Heart right ventricle (tissue), 16 donors: Measurements from ENCODE around the gene CPVL. TPM values are rescaled to one million over a fixed set of nuclear protein-coding genes. Genes with fewer than 3 reads are reported as not detected.

ENCODE experiments used
- ATAC-seq, 8 donors: fragments of 200-7000 bp; cut with Tn5 transposase; one replicate each; pipeline ENCODE4 v1.9.1; 2020; ENCODE audit warnings: mild to moderate bottlenecking in 8 of 8, moderate library complexity in 8 of 8, moderate number of reproducible peaks in 1 of 8
- DNase-seq, 2 donors: peaks; one replicate each; pipeline ENCODE4 v3.0.0-alpha.2; 2020
- H3K27ac ChIP-seq, 10 donors: fragments of 200-600 bp; sonication (generic) in 2 of 10; one replicate each; pipeline versions ENCODE4 v1.5.0 to v1.8.0; 2020 to 2022; ENCODE audit warnings: mild to moderate bottlenecking in 3 of 10
- H3K27me3 ChIP-seq, 7 donors: fragments of 200-600 bp; one replicate each; pipeline ENCODE4 v1.8.0; 2021 to 2022; ENCODE audit warnings: mild to moderate bottlenecking in 2 of 7
- H3K36me3 ChIP-seq, 9 donors: fragments of 200-600 bp; sonication (generic) in 1 of 9; one replicate each; pipeline versions ENCODE4 v1.5.0 to v1.8.0; 2020 to 2022; ENCODE audit warnings: mild to moderate bottlenecking in 2 of 9
- H3K4me1 ChIP-seq, 9 donors: fragments of 200-600 bp; sonication (generic) in 1 of 9; one replicate each; pipeline versions ENCODE4 v1.5.0 to v1.8.0; 2020 to 2022; ENCODE audit warnings: mild to moderate bottlenecking in 4 of 9
- H3K4me3 ChIP-seq, 10 donors: fragments of 200-600 bp; sonication (generic) in 2 of 10; one replicate each; pipeline versions ENCODE4 v1.5.0 to v1.8.0; 2020 to 2022; ENCODE audit warnings: mild to moderate bottlenecking in 7 of 10, moderate library complexity in 2 of 10
- H3K9me3 ChIP-seq, 11 donors: fragments of 200-600 bp in 10 of 11; sonication (generic) in 2 of 11; one replicate each; pipeline versions ENCODE4 v1.5.0 to v1.8.0; 2013 to 2022; ENCODE audit warnings: mild to moderate bottlenecking in 2 of 11, control low read depth in 1 of 11, moderate library complexity in 1 of 11
- CTCF ChIP-seq, 9 donors: fragments of 200-600 bp; sonication (generic) in 2 of 9; IDR thresholded peaks; one replicate each; pipeline versions ENCODE4 v1.5.0 to v1.8.0; 2021 to 2022; ENCODE audit warnings: antibody characterized with exemption in 9 of 9, mild to moderate bottlenecking in 5 of 9, moderate library complexity in 1 of 9
- WGBS, 2 donors: extraction: QIAGEN DNeasy Blood & Tissue Kit; methylation state at CpG; one replicate each; pipeline ENCODE4 v1.1.7; 2013; ENCODE audit warnings: inconsistent platforms in 1 of 2; 5-methylcytosine and 5-hydroxymethylcytosine counted together
- intact Hi-C, 10 donors: fragments of 100-400 bp; cut with DNase I; formaldehyde crosslinking; loops; one replicate each; pipeline versions ENCODE4 v1.11.1 to v1.14.2; 2022
- polyA plus RNA-seq, 2 donors: library from polyadenylated mRNA; stranded (reverse); fragments of 200-250 nt; gene quantifications; one replicate each; pipeline ENCODE4 v1.2.3, GENCODE V29; 2013
- total RNA-seq, 10 donors: library from RNA; stranded (reverse); fragmentation: NEBNext Ultra II Directional in 3 of 10; extraction: Animal tissue kit (Norgen Biotek cat#: 25700) in 3 of 10; gene quantifications; one replicate each; pipeline versions ENCODE4 v1.2.1 to v1.2.4, GENCODE V29; 2021 to 2023
- donor health status: Arrhythmogenic right ventricular cardiomyopathy.
- donor health status: ischemic (EF 13 %, LVEDD 7.1; RV severe dilation, severe dysfunction).
- donor health status: healthy with polysubstance abuse.
- donor health status: DM: no; HTN: yes; CAD: no.
- donor health status: DM: no; HTN: no; CAD: no.
- donor health status: ischemic (EF 25% LVEDD 6.9; RV normal size, moderate dysfunction).
- donor health status: ischemic (EF 25% LVEDD 5.7; RV mildly dilated, moderate dysfunction).
- donor health status: healthy.
- donor health status: DM: yes; HTN: yes; CAD: no.
- donor health status: Ischemic cardiomyopathy.
- donor health status: ischemic (EF 35%, LVEDD 5.7; RV mildly dilated, moderate dysfunction).
- donor health status: nonischemic (EF 11% LVEDD 7.7; RV severe dilation, severe dysfunction).
- donor health status: DM: yes; HTN: yes; CAD: no.
- donor health status: PGD.
- donor health status: ischemic (EF 29% LVEDD 5.4; RV normal size, mild dysfunction).
- donor health status: nonischemic (EF 23%, LVEDD 6.1; RV moderate dilation, normal function).

Gene CPVL
- total and polyA plus RNA-seq, 12 donors, result 49.4 to 215 (median 93.0) TPM

DNA sequence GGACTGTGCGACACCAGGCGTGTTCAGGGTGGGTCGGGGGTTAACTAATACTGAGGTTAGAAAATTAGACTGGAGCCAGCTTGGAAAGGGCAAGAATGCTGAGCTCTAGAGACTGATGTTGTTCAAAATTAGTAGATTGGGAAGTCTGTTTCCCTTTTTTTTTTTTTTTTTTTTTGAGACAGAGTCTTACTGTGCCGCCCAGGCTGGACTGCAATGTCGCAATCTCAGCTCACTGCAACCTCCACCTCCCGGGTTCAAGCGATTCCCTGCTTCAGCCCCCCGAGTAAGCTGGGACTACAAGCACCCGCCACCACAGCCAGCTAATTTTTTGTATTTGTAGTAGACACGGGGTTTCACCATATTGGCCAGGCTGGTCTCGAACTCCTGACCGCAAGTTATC, 2.7 kb upstream of the CPVL start:
- peaks cover 0 to 28% (median 19%) of the 10 kb centered on the region in 7 donors for H3K27me3 ChIP-seq
- intact Hi-C loops, result no loop called here
- H3K27ac ChIP-seq, result peak overlapping the region in 3 of 10 donors; percentile 85 to 89 (median 87)
- no peak overlapping the region for H3K4me3 ChIP-seq
- TF ChIP-seq CTCF (IDR thresholded peaks at IDR 0.05), result no peak
- peaks cover 0 to 33% (median 10%) of the 10 kb centered on the region in 9 donors for H3K4me1 ChIP-seq
- no peak for DNase-seq
- no peak for ATAC-seq
- no peaks in the 10 kb centered on the region for H3K36me3 ChIP-seq
- no peaks in the 10 kb centered on the region for H3K9me3 ChIP-seq
- WGBS, 2 donors, result 89 to 91% methylated on average over 12 of the region's 12 CpGs

DNA sequence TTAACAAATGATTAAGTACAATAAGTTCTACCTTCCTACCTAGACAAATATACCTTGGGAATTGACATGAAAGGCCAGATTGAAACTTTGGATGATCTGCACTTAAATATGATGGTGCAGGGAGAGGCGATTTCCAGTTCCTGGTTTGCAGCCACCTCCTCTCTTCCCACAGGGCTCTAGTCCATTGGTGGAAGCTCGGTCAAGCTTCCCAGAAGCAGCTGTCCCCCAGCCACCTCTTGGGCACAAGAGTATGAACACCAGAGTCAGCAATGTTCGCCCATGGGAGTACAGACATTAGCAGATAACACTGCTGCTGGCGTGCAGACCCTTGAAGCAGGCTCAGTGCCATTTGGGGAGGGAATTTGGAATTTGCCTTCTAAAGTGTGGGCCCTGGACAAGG, 1.5 kb upstream of the CPVL start:
- TF ChIP-seq CTCF (IDR thresholded peaks at IDR 0.05), result no peak
- Histone ChIP-seq H3K27me3 (peaks cover 0 to 28% (median 19%) of the 10 kb centered on the region in 7 donors), H3K4me3 (peak overlapping the region in 6 of 10 donors; percentile 36 to 62 (median 59)), H3K9me3 (no peaks in the 10 kb centered on the region), H3K27ac (peak overlapping the region in 6 of 10 donors; percentile 67 to 89 (median 86)), H3K36me3 (no peaks in the 10 kb centered on the region), H3K4me1 (peaks cover 0 to 39% (median 10%) of the 10 kb centered on the region in 9 donors)
- intact Hi-C loops, result no loop called here
- ATAC-seq (peak in 6 of 8 donors; percentile 51 to 69 (median 62)), DNase-seq (peak in 1 of 2 donors; percentile 20)
- 37 to 52% methylated on average over 4 of the region's 4 CpGs for WGBS, 2 donors

DNA sequence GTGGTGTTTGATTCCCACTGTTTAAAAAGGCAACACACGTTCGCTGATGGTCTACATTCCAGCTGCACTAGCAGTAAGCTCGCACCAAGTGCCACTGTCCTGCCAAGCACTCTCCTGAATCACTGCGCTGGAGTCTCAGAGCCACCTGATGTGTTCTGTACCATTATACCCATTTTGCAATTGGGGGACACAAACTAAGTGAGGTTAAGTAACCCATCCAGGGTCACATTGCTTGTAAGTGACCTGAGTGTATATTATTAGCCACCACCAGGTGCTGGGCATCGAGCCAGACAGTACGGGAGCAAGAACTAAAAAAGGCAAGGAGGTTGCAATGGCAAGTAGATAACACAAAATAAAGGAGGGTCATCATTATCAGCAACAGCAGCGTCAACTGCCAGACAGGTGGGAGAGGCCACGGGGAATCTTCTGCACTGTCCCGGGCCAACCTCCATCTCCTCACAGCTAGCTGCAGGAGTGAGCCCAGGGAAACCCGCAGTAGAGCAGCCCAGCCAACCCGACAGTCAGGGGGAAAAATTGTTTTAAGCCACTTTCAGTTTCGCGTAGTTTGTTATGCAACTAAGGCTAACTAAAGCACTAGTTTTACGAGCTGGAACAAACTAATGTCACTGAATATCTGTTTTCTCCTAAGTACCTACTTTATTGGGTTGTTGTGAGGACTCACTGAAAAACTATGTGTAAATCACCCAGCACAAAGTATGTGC, 712 bp upstream of the CPVL start:
- 20 to 40% methylated on average over 14 of the region's 14 CpGs for WGBS, 2 donors
- intact Hi-C loops, result no loop called here
- H3K36me3 ChIP-seq, result no peaks in the 10 kb centered on the region
- no peaks in the 10 kb centered on the region for H3K9me3 ChIP-seq
- peaks cover 0 to 28% (median 19%) of the 10 kb centered on the region in 7 donors for H3K27me3 ChIP-seq
- ATAC-seq (peak; percentile 43 to 83 (median 70)), DNase-seq (peak; percentile 23 to 72)
- peak in 1 of 9 donors; percentile 11 for TF ChIP-seq CTCF (IDR thresholded peaks at IDR 0.05)
- peaks cover 0 to 40% (median 10%) of the 10 kb centered on the region in 9 donors for H3K4me1 ChIP-seq
- peak overlapping the region; percentile 1 to 62 (median 57) for H3K4me3 ChIP-seq
- peak overlapping the region in 9 of 10 donors; percentile 1 to 89 (median 84) for H3K27ac ChIP-seq

DNA sequence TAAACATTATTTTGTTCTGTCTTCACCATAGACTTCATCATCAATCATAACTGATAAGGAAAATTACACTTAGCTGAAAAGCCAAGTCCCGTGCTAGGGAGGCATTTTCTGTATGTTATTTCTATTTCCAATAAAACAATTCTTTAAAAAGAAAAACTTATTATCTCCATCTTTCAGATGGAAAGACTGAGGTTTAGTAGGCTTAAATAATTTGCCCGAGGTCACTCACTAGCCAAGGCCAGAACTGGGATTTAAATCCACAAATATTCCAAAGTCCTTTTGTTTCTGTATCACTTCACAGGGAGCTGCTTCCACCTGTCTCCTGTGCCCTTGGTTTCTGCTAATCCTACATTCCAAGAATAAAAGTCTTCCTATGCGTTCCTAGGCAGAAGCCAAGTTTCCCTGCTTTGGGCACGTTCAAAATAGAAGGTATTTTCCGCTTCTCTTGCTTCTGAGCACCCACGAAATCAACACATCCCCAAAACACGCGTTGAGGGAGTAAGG, 732 bp downstream of the CPVL start:
- TF ChIP-seq CTCF (IDR thresholded peaks at IDR 0.05), result no peak
- Histone ChIP-seq H3K9me3 (no peaks in the 10 kb centered on the region), H3K36me3 (no peaks in the 10 kb centered on the region), H3K27me3 (peaks cover 0 to 28% (median 19%) of the 10 kb centered on the region in 7 donors), H3K4me3 (peak overlapping the region in 9 of 10 donors; percentile 36 to 62 (median 57)), H3K27ac (peak overlapping the region in 9 of 10 donors; percentile 1 to 89 (median 84)), H3K4me1 (peaks cover 0 to 55% (median 10%) of the 10 kb centered on the region in 9 donors)
- intact Hi-C loops, result no loop called here
- no peak for DNase-seq
- WGBS, 2 donors, result 12% methylated on average over 8 of the region's 8 CpGs
- no peak for ATAC-seq
